ENCODE data around the gene HDAC7.

Gene HDAC7

GRCh38 chr12:47757840-47758583 lies 61.7 kb downstream of the HDAC7 start:
- DNase-seq, result no peak

- DNase-seq, result no peak
Observed at GRCh38 chr12:47757364-47757839, 62.3 kb downstream of the HDAC7 start.

- DNase-seq, result no peak
Observed at GRCh38 chr12:47755655-47756562, 63.8 kb downstream of the HDAC7 start.

GRCh38 chr12:47754881-47755280 lies 64.8 kb downstream of the HDAC7 start:
- no peak for DNase-seq

GRCh38 chr12:47754126-47754525 lies 65.6 kb downstream of the HDAC7 start:
- no peak for DNase-seq

GRCh38 chr12:47753021-47754001 lies 66.4 kb downstream of the HDAC7 start:
- DNase-seq, result no peak

- DNase-seq, result no peak
Observed at GRCh38 chr12:47752552-47752951, 67.2 kb downstream of the HDAC7 start.

GRCh38 chr12:47752121-47752520 lies 67.6 kb downstream of the HDAC7 start:
- DNase-seq, result no peak

GRCh38 chr12:47751561-47751960 lies 68.1 kb downstream of the HDAC7 start:
- DNase-seq, result no peak

- no peak for DNase-seq
Observed at GRCh38 chr12:47750916-47751470, 68.7 kb downstream of the HDAC7 start.

- no peak for DNase-seq
Observed at GRCh38 chr12:47750229-47750798, 69.4 kb downstream of the HDAC7 start.

- no peak for DNase-seq
Observed at GRCh38 chr12:47748899-47749298, 70.8 kb downstream of the HDAC7 start.

GRCh38 chr12:47748507-47748828 lies 71.2 kb downstream of the HDAC7 start:
- no peak for DNase-seq

GRCh38 chr12:47747596-47748506 lies 71.9 kb downstream of the HDAC7 start:
- no peak for DNase-seq

GRCh38 chr12:47747126-47747525 lies 72.6 kb downstream of the HDAC7 start:
- no peak for DNase-seq

- no peak for DNase-seq
Observed at GRCh38 chr12:47746523-47746922, 73.2 kb downstream of the HDAC7 start.

GRCh38 chr12:47746073-47746472 lies 73.6 kb downstream of the HDAC7 start:
- DNase-seq, result no peak

GRCh38 chr12:47745485-47746041 lies 74.1 kb downstream of the HDAC7 start:
- DNase-seq, result no peak

GRCh38 chr12:47744778-47745436 lies 74.8 kb downstream of the HDAC7 start:
- DNase-seq, result no peak
